CD4-positive, alpha-beta T cell treated with Interleukin-1 beta for 1 hour (primary cell): ENCODE data around the gene LRFN2.

Experiments used
- DNase-seq, 2 donors: peaks; one replicate each; pipeline ENCODE4 v3.0.0-alpha.2; 2020 to 2022

LRFN2 gene

GRCh38 chr6:40585651-40586269 lies 1.4 kb downstream of the LRFN2 start:
- DNase-seq: no peak

DNA sequence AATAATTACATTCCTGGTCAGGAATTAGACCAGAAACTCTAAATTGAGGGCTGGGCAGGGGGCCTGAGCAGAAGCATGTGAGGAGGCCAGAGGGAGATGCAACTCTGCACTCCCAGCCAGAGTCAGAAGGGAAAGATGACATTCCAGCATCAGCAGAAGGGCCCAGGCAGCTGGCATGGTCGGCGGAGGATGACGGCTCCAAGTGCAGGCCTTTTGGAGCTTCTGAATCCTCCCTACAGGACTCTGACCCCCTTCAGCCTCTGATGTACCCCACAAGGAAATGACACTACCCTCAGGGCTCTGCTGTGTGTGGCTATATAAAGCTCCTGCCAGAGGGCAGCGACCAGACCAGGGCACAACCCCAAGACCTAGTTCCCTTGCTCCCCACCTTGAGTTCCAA lies 1.9 kb downstream of the LRFN2 start:
- no peak for DNase-seq

DNA sequence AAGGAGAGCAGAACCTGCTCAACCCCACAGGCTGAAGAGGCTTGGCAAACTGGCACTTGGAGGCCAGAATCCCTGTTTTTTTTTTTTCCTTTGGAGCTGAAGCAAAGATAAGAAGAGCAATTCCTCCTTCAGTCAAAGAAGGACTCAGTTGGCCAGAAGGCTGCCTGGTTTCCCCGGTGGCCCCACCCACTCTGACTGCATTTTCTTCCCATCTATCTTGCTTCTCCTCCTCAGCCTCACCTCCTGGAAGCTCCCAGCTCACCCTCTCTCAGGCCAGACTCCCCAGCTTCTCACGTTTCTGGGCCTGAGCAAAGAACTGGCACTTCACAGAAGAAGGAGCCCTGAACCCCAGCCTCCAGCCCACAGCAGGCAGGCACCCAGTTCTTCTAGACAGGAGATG lies 2.4 kb downstream of the LRFN2 start:
- no peak for DNase-seq

DNA sequence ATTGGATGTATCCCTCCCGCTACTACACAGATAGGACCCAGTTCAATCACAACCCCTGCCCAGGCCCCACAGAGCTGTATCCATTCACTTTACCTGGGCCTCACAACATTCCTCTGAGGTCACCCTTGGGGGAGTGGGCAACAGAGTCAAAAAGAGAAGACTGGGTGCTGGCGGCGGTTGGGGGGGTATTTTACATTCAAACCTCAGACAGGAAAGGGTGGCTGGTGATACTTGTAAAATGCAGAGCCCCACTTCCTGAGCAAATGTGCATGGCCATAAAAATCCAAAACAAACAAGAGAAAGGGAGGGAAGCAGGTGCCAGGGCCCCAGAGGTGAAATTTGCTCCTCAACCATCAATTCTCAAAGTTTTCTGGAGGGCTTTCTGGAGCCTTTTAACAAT lies 3.5 kb downstream of the LRFN2 start:
- DNase-seq: no peak

DNA sequence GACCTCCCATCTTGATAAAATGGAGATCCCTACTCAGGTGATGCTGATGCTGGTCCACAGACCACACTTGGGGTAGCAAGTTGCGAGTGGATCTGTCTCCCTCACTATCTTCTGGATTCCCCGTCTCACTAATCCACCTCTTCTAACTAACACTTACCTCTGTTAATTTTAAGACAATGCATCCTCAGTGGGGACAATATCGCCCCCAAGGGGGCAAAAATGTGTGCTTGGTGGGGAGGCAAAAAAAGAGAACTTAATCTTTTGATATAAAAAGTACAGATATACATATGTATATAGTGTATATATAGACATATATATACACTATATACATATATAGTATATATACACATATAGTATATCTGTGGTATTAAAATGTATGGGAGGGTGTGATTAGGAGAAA lies 4.3 kb downstream of the LRFN2 start:
- DNase-seq: no peak

- DNase-seq: no peak
Observed at GRCh38 chr6:40579101-40579500, 8.1 kb downstream of the LRFN2 start.

DNA sequence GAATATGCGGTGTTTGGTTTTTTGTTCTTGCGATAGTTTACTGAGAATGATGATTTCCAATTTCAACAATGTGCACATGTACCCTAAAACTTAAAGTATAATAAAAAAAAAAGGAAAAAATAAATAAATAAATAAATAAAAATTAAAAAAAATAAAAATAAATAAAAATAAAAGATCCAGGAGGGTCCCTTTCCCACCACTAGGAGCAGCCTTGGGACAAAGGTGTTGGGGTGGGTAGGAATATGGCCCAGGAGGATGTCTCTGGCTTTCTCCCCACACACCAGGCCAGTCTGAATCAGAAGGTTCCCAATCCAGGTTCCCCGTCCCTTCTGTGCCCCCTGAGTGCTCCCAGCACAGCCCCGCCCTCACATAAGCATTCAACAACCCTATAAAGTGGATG lies 9.5 kb downstream of the LRFN2 start:
- DNase-seq: no peak

GRCh38 chr6:40573221-40573620 lies 13.9 kb downstream of the LRFN2 start:
- no peak for DNase-seq

DNA sequence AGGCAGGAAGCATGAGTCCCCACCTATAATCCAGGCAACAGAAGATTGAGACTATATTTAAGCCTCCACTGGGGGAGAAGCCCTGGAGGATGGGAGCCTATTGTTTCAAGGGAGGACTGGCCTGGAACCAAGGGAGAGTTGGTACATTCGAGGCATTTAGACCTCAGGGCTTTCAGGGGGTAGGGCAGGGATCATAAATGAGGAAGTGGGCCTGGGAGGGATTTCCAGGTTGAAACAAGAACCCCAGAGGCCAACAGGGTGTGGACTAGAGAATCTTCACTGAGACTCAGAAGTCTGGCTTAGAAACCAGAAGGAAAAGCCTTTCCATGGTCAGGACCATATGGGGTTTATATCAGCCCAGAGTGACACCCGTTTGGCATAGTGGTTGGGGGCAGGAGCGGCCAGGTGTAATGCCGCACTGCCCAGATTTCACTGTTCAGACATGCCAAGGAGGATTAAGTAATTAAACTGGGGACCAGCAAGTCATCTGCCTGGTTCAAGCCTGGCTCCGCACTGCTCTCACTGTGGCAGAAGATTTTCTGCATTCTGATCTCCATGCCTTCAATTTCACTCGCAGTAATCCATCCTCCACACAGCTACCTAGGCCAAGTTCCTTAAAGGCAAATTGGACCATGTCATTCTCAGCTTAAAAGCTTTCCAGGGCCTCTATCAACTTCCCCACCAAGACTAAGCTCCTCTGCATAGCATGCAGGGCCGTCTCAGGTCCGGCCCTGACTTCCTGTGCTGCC lies 17.8 kb downstream of the LRFN2 start:
- no peak for DNase-seq

DNA sequence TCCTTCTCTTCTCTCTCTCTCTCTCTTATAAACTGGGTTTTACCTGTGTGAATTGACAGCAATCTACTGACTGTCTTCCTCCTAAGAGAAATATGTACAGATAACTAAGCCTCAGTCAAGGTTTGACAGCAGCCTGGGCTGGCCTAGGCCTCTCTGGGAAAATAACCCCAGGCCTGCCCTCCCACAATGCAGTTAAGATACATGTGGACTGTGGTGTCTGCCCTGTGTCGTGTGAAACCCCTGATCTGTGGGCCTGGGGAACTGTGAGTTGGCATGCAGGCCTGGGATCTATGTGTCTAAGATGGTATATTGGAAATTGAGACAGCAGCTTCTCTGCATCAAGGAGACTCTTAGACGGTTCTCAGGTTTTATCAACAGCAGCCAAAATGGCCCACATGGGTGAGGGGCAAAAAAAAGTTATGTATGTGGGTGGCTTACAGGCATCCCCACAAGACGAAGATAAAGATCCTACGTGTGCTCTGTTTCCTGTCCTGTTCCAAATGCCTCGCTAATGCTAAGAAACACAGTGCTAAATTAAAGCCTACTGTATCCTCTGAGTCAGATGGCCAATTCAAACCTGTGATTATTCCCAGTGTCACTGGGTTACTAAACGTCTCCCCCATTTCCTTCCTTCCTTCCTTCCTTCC lies 19.0 kb downstream of the LRFN2 start:
- no peak for DNase-seq

GRCh38 chr6:40563111-40563510 lies 24.1 kb downstream of the LRFN2 start:
- no peak for DNase-seq

- DNase-seq: no peak
Observed at GRCh38 chr6:40559056-40559455, 28.1 kb downstream of the LRFN2 start.

- DNase-seq: no peak
Observed at GRCh38 chr6:40558102-40558501, 29.1 kb downstream of the LRFN2 start.

DNA sequence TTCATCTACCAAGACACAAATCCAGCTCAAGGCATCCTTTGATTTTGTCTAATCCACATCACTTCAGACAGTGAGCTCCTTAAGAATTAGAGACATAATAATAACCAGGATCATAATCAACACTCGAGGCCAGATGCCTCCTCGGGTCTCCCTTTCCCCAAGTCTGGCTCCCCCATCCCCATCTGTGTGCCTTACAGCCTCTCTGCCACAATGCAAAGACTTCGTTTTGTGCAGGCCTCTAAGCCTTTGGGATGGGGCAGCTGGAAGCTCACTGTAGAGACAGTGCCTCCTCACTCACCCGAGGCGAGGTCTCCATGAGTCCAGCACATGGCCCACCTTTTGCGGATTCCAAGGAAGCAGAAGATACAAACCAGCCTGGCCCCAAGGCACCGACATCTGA lies 30.3 kb downstream of the LRFN2 start:
- DNase-seq: no peak

DNA sequence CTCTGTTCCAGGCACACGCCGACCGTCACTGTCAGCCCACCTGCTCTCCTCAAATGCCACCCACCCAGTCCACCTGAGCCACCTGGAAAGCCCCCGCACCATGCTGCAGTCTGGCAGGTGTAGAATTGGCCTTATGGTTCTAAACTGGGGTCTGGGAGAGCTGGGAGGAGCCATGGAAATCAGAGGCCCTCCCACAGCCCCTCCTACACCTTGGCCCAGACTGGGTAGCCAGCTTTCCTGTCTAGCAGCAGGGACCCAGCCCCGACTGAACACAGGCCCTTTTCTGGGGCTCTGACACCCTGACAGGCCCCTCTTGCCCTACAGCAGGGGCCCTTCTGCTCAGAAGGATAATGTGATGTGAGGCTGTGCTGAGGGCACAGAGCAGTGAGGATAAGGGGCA lies 31.1 kb downstream of the LRFN2 start:
- no peak for DNase-seq

DNA sequence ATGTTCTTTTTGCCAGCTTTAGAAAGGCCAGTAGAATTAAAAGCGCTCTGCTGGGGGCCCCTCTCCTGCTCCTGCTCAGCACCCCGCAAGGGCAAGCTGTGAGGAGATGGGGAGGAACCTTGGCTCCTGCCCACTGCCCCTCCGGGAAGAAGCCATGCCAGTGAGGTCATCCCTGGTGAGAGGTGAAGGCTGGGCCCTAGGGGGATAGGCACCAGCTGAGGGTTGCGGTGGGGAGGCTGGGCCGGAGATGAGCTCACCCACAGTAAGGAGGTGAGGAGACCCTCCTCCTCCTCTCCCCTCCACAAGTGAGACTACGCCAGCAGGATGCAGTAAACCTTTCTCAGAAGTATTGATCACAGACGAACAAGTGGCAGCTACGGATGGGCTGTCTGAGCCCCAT lies 32.1 kb downstream of the LRFN2 start:
- no peak for DNase-seq

DNA sequence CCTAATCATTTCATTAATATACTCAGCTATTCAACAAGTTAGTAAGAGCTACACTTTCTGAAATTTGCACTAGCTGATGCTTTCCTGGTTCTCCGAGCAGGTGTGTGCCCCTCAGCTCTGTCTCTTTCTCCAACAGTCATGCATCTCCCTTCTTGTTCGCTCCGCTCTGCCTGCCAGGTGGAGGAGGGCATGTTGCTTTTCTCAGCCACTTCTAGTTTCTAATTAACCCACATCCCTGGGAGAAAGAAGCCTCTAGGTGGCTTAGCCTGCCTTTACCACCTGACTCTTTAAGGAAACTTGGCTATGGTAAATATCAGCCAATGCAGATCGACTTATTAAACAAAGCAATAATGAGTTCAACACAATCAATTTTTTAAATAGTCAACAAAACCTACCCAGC lies 34.2 kb downstream of the LRFN2 start:
- no peak for DNase-seq

GRCh38 chr6:40551966-40552505 lies 35.1 kb downstream of the LRFN2 start:
- no peak for DNase-seq

GRCh38 chr6:40550202-40551101 lies 36.7 kb downstream of the LRFN2 start:
- peak in 1 of 2 donors; percentile 26 for DNase-seq

GRCh38 chr6:40545954-40546353 lies 41.2 kb downstream of the LRFN2 start:
- DNase-seq: no peak

GRCh38 chr6:40543776-40544175 lies 43.4 kb downstream of the LRFN2 start:
- DNase-seq: no peak

- DNase-seq: no peak
Observed at GRCh38 chr6:40543146-40543545, 44.0 kb downstream of the LRFN2 start.

- DNase-seq: no peak
Observed at GRCh38 chr6:40542175-40542764, 44.9 kb downstream of the LRFN2 start.
